ENCODE results near the gene PLEKHA4. TPM values are rescaled to one million over a fixed set of nuclear protein-coding genes. Genes with fewer than 3 reads are reported as not detected.

PLEKHA4 gene
- total RNA-seq, 2 donors from 2014 or later: 6.5 to 21.1 TPM

GRCh38 chr19:48815870-48816501 lies 52.4 kb downstream of the PLEKHA4 start:
- H3K36me3 ChIP-seq (replicated peaks in 1 of 2; ENCODE audit: insufficient read depth in 1 of 2, low read depth in 2 of 2): no peaks in the 10 kb centered on the region
- H3K27ac ChIP-seq: peak overlapping the region; percentile 72 to 100 (median 95)
- H3K4me3 ChIP-seq: no peak overlapping the region
- DNase-seq (peak; percentile 74 to 93 (median 82)), ATAC-seq (peak; percentile 37)
- H3K27me3 ChIP-seq: no peaks in the 10 kb centered on the region
- peaks cover 83% of the 10 kb centered on the region for H3K4me1 ChIP-seq
- intact Hi-C loops (cut with DNase I): no loop called here
- 6 to 14% methylated on average over 14 of the region's 14 CpGs for WGBS, 2 donors
- no peaks in the 10 kb centered on the region for H3K9me3 ChIP-seq
- peak in 5 of 7 experiments; percentile 15 to 87 (median 59) for TF ChIP-seq CTCF (IDR thresholded peaks at IDR 0.05)
- TF ChIP-seq POLR2A (IDR thresholded peaks at IDR 0.05): peak in 2 of 3 donors; percentile 33 to 39

- TF ChIP-seq CTCF (IDR thresholded peaks at IDR 0.05): no peak
- H3K36me3 ChIP-seq (replicated peaks in 1 of 2; ENCODE audit: insufficient read depth in 1 of 2, low read depth in 2 of 2): no peaks in the 10 kb centered on the region
- intact Hi-C loops (cut with DNase I): no loop called here
- DNase-seq (no peak), ATAC-seq (no peak)
- peaks cover 87% of the 10 kb centered on the region for H3K4me1 ChIP-seq
- no peaks in the 10 kb centered on the region for H3K9me3 ChIP-seq
- H3K27ac ChIP-seq: peak overlapping the region in 3 of 4 donors; percentile 92 to 100 (median 98)
- WGBS, 2 donors: 89 to 92% methylated on average over 6 of the region's 6 CpGs
- no peak overlapping the region for H3K4me3 ChIP-seq
- H3K27me3 ChIP-seq: no peaks in the 10 kb centered on the region
Measured at GRCh38 chr19:48814895-48815294, 53.5 kb downstream of the PLEKHA4 start.

GRCh38 chr19:48813123-48813913 lies 55.1 kb downstream of the PLEKHA4 start:
- TF ChIP-seq POLR2A (IDR thresholded peaks at IDR 0.05): no peak
- peak in 2 of 7 experiments; percentile 21 to 24 for TF ChIP-seq CTCF (IDR thresholded peaks at IDR 0.05)
- intact Hi-C loops (cut with DNase I): no loop called here
- H3K4me3 ChIP-seq: no peak overlapping the region

GRCh38 chr19:48812094-48812929 lies 56.1 kb downstream of the PLEKHA4 start:
- Histone ChIP-seq H3K27me3 (no peaks in the 10 kb centered on the region), H3K4me1 (peaks cover 87% of the 10 kb centered on the region), H3K27ac (peak overlapping the region; percentile 98 to 100 (median 99)), H3K36me3 (replicated peaks in 1 of 2; ENCODE audit: insufficient read depth in 1 of 2, low read depth in 2 of 2) (no peaks in the 10 kb centered on the region), H3K4me3 (peak overlapping the region in 1 of 2 donors; percentile 3), H3K9me3 (no peaks in the 10 kb centered on the region)
- TF ChIP-seq POLR2A (IDR thresholded peaks at IDR 0.05): peak; percentile 94 to 97 (median 96)
- peak in 2 of 7 experiments; percentile 2 to 20 for TF ChIP-seq CTCF (IDR thresholded peaks at IDR 0.05)
- intact Hi-C loops (cut with DNase I): no loop called here
- 6 to 7% methylated on average over 21 to 33 of the region's 39 CpGs for WGBS, 2 donors
- ATAC-seq (peak; percentile 84), DNase-seq (peak; percentile 96 to 97 (median 97))

More at GRCh38 chr19:48813123-48813913, 55.1 kb downstream of the PLEKHA4 start:
- DNase-seq: peak in 1 of 4 donors; percentile 35
- no peak for ATAC-seq
- WGBS, 2 donors: 86 to 92% methylated on average over 5 to 18 of the region's 21 CpGs
- Histone ChIP-seq H3K36me3 (replicated peaks in 1 of 2; ENCODE audit: insufficient read depth in 1 of 2, low read depth in 2 of 2) (no peaks in the 10 kb centered on the region), H3K4me1 (peaks cover 87% of the 10 kb centered on the region), H3K9me3 (no peaks in the 10 kb centered on the region), H3K27ac (peak overlapping the region; percentile 98 to 100 (median 99)), H3K27me3 (no peaks in the 10 kb centered on the region)
